Measurements from ENCODE around the gene SUN1.

- TF ChIP-seq TEAD4 (IDR thresholded peaks at IDR 0.05; ENCODE audit: low read length) = no peak
- no peak for TF ChIP-seq TEAD4 (CRISPR knock-in tag; IDR thresholded peaks at IDR 0.05; ENCODE audit: borderline replicate concordance)
- TF ChIP-seq SRSF3 (IDR thresholded peaks at IDR 0.05; ENCODE audit: insufficient read depth, low read length) = no peak
- TF ChIP-seq, protein P1, sequence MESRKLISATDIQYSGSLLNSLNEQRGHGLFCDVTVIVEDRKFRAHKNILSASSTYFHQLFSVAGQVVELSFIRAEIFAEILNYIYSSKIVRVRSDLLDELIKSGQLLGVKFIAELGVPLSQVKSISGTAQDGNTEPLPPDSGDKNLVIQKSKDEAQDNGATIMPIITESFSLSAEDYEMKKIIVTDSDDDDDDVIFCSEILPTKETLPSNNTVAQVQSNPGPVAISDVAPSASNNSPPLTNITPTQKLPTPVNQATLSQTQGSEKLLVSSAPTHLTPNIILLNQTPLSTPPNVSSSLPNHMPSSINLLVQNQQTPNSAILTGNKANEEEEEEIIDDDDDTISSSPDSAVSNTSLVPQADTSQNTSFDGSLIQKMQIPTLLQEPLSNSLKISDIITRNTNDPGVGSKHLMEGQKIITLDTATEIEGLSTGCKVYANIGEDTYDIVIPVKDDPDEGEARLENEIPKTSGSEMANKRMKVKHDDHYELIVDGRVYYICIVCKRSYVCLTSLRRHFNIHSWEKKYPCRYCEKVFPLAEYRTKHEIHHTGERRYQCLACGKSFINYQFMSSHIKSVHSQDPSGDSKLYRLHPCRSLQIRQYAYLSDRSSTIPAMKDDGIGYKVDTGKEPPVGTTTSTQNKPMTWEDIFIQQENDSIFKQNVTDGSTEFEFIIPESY (CRISPR knock-in tag; IDR thresholded peaks at IDR 0.05) = no peak
- no peak for TF ChIP-seq NEUROD1 (IDR thresholded peaks at IDR 0.05; ENCODE audit: borderline replicate concordance, low read depth, low read length, partially characterized antibody)
- TF ChIP-seq ZNF217 (CRISPR knock-in tag; IDR thresholded peaks at IDR 0.05) = no peak
- no peak for TF ChIP-seq SIRT6 (IDR thresholded peaks at IDR 0.05; ENCODE audit: low read depth, low read length)
- no peak for TF ChIP-seq EZH2 (IDR thresholded peaks at IDR 0.05; ENCODE audit: borderline replicate concordance, low read depth, low read length)
- TF ChIP-seq, protein P2, sequence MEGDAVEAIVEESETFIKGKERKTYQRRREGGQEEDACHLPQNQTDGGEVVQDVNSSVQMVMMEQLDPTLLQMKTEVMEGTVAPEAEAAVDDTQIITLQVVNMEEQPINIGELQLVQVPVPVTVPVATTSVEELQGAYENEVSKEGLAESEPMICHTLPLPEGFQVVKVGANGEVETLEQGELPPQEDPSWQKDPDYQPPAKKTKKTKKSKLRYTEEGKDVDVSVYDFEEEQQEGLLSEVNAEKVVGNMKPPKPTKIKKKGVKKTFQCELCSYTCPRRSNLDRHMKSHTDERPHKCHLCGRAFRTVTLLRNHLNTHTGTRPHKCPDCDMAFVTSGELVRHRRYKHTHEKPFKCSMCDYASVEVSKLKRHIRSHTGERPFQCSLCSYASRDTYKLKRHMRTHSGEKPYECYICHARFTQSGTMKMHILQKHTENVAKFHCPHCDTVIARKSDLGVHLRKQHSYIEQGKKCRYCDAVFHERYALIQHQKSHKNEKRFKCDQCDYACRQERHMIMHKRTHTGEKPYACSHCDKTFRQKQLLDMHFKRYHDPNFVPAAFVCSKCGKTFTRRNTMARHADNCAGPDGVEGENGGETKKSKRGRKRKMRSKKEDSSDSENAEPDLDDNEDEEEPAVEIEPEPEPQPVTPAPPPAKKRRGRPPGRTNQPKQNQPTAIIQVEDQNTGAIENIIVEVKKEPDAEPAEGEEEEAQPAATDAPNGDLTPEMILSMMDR (IDR thresholded peaks at IDR 0.05 in 2 of 3, conservative IDR thresholded peaks at IDR 0.05 in 1 of 3; ENCODE audit: insufficient read depth in 2 of 3, low read depth in 1 of 3, low read length in 3 of 3) = no peak
- no peak for TF ChIP-seq FOXA3 (CRISPR knock-in tag; conservative IDR thresholded peaks at IDR 0.05 in 1 of 2, IDR thresholded peaks at IDR 0.05 in 1 of 2)
- TF ChIP-seq JUND (IDR thresholded peaks at IDR 0.05; ENCODE audit: borderline replicate concordance, low read depth, low read length) = peak; percentile 43; the same call in 1 of the 2 replicates
- TF ChIP-seq JUND (tag; IDR thresholded peaks at IDR 0.05; ENCODE audit: borderline replicate concordance, low read depth, low read length) = 0 out of 3 replicates have a peak, but pooled peaks have one; percentile 30
- TF ChIP-seq SMARCE1 (IDR thresholded peaks at IDR 0.05) = peak; percentile 39; the same call in 1 of the 2 replicates
Measured at GRCh38 chr7:923108-924041, 91.1 kb downstream of the SUN1 start.
